Measurements from ENCODE around the gene MYH7.

DNA sequence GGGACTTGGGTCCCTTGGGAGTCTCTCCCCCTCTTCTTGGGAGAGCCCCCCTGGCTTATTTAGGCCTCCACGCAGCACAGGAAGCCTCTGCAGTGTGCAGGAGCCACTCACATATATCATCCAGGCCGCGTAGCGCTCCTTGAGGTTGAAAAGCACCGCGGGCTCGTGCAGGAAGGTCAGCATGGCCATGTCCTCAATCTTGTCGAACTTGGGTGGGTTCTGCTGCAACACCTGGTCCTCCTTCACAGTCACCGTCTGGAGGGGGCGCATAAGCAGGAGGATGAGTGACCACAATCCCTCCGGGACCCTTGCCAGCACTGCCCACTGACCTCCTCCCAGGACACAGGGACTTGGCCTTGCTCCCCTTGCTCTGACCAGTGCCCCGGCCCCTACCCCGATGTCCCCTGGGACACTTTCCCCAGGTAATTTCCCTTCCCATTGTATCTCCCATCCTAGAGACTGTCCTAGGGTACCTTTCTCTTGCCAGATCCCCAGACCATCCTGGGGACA is 29.9 kb downstream of the MYH7 start:
- TF ChIP-seq POLR2A (IDR thresholded peaks at IDR 0.05; ENCODE audit: extremely low read depth, insufficient read length) (no peak), MYC (IDR thresholded peaks at IDR 0.05; ENCODE audit: low read depth, low read length) (no peak)
- TF ChIP-seq, protein P1, sequence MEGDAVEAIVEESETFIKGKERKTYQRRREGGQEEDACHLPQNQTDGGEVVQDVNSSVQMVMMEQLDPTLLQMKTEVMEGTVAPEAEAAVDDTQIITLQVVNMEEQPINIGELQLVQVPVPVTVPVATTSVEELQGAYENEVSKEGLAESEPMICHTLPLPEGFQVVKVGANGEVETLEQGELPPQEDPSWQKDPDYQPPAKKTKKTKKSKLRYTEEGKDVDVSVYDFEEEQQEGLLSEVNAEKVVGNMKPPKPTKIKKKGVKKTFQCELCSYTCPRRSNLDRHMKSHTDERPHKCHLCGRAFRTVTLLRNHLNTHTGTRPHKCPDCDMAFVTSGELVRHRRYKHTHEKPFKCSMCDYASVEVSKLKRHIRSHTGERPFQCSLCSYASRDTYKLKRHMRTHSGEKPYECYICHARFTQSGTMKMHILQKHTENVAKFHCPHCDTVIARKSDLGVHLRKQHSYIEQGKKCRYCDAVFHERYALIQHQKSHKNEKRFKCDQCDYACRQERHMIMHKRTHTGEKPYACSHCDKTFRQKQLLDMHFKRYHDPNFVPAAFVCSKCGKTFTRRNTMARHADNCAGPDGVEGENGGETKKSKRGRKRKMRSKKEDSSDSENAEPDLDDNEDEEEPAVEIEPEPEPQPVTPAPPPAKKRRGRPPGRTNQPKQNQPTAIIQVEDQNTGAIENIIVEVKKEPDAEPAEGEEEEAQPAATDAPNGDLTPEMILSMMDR (IDR thresholded peaks at IDR 0.05; ENCODE audit: low read depth, low read length), result no peak

Measured in NB4 (cell line).